Stimulated activated CD4-positive, alpha-beta T cell treated with anti-CD3 and anti-CD28 coated beads, Interleukin-12 subunit alpha, Interleukin-12 subunit beta, amount 100 ng/mL, for 24 hours (primary cell): ENCODE results near the gene RBMS2.
A peak's percentile ranks its signal among the peaks of the same experiment; 100 is the strongest.
"Not testable (repeated sequence)": the region's sequence is repeated elsewhere in the genome, so short reads cannot be mapped to it uniquely, and the experiment has no call there.

Experiments used
- DNase-seq, 2 experiments: peaks; one replicate each; pipeline ENCODE4 v3.0.0-alpha.2; 2020; ENCODE audit warnings: low read depth in 2 of 2

RBMS2 gene

DNA sequence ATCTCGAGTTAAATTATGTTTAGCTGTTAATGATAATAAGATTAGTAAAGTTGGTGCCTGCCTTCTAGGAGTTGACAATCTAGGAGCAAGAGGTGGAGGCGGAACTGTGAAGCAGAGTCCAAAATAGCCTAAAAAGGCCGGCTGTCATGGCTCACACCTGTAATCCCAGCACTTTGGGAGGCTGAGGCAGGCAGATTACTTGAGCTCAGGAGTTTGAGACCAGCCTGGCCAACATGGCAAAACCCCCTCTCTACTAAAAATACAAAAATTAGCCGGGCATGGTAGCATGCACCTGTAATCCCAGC is 7.7 kb upstream of the RBMS2 start:
- not testable (repeated sequence) for DNase-seq

DNA sequence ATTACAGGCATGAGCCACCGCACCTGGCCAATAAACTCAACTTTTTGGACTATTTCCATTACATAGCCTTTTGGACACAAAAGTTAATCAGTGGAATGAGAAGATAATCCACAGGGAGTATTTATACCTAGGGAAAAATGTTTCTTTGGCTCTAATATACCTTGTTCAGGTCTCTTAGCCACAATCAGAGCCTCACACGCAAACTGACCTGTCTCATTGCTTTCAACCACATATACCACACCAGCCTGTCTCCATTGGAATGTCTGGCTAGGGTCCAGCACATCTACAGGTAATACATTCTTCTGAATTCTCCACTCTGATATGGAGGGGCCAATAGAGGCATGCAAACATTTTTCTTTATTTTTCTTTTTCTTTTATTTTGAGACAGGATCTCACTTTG is 3.8 kb upstream of the RBMS2 start:
- DNase-seq: no peak

DNA sequence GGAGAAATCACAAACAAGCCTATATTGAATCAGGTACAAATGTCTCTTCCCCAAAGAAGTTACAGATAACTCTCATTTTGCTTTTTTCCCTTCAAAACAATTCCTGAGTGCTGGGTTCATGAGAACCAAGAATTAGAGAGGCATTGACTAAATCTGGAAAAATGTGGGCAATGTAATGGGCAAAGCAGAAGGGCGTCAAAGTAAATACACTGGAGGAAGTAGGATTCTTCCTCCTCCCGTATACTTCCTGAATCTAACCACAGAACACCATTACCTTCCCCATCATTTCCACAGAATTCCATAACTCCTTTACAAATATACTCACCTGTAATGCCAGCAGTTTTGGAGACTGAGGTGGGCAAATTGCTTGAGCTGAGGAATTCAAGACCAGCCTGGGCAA is 3.0 kb upstream of the RBMS2 start:
- no peak for DNase-seq

DNA sequence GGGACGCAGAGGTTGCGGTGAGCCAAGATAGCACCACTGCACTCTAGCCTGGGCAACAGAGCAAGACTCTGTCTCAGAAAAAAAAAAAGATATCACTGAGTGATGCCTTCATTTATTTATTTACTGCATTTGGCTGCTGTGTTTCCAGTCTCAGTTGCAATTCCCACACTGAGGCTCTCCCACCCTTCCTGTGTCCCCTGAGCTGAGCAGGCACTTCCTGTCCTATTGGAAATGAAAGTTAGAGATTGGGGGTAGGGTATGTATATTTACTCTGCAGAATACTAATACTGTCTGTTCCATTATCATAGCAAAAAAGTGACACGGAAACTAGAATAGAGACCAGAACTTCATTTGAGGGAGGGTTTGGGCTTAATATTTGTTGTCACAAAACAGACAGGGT is 1.6 kb upstream of the RBMS2 start:
- DNase-seq: no peak

DNA sequence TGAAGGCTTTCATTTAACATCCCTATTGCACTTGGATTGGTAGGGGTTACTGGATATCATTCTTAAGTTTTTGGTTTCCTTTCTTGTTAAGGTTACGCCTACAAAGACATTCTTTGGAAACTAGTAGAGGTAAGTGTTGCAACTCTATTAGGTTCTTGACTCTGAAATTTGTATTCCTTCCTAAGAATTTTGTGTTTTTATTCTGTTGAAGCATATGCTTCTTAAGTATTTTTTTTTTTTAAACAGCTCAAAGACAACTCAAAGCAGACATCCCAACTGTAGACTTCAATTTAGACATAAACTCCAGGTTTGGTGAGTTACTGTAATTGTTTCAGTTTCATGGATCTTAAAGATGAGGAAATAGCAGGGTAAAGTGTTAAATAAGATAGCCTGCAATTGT is 1.1 kb upstream of the RBMS2 start:
- no peak for DNase-seq

DNA sequence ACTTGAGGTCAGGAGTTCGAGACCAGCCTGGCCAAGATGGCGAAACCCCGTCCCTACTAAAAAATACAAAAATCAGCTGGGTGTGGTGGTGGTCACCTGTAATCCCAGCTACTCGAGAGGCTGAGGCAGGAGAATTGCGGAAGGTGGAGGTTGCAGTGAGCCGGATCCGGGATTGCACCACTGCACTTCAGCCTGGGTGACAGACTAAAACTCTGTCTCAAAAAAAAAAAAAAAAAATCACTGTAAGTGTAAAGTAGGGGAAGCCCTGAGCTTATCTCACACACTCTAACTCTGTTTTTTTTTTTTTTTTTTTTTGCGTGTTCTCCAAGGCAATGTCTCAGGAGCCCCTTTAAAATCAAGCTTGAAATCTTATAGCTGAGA is 421 bp upstream of the RBMS2 start:
- no peak for DNase-seq

DNA sequence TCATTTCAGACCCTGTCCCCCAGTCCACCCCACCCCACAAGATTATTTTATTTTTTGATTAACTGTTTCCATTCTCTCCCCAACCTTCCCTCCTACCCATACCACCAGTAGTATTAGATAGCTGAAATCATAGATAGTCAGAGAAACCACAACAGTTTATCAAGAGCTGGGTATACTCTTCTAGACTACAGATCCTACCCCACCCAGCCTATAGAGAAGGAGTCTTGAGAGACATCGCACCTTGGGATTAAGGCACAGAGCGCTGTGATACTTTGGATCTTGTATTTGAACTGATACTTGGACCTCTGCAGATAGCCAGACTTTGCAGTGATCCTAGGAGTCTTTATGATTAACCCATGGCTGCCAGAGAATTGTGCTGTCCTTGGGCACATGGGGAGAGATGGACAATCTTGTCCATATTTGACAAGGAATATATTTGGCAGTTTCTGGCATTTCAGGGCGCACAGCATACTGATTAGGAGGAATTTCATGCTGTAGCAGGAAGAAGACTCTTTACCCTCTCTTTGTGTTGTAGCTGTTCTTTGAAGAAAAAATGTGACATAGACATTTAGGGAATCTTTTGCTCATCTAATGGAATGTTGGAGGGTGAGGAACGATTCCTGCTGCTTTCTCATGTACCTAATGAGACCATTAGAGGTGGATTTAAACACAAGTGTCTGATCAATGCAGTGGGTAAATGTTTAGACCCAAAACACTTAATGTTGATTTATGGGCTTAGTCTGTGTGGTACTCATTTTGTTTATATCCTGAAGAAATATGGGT is 982 bp downstream of the RBMS2 start:
- no peak for DNase-seq

DNA sequence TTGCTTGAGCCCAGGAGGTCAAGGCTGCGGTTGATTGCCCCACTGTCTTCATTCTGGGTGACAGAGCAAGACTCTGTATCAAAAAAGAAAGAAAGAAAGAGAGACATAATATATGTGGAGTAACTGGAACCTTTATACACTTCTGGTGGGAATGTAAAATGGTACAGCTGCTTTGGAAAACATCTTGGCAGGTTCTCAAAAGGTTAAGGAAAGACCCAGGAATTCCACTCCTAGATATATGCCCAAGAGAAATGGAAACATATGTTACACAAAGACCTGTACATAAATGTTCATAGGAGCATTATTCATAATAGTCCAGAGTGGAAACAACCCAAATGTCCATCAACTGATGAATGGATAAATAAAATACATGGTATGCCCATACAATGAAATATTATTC is 7.2 kb downstream of the RBMS2 start:
- no peak for DNase-seq

DNA sequence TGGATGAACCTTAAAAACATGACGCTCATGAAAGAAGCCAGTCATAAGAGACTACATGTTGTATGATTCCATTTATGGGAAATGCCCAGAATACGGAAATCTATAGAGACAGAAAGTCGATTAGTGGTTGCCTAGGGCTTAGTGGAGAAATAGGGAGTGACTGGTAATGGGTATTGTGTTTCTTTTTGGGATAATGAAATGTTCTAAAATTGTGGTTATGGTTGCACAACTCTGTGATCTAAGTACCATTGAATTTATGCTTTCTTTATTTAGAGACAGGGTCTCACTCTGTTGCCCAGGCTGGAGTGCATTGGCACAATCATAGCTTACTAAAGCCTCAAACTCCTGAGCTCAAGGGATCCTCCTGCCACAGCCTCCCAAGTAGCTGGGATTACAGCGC is 8.0 kb downstream of the RBMS2 start:
- DNase-seq: no peak

DNA sequence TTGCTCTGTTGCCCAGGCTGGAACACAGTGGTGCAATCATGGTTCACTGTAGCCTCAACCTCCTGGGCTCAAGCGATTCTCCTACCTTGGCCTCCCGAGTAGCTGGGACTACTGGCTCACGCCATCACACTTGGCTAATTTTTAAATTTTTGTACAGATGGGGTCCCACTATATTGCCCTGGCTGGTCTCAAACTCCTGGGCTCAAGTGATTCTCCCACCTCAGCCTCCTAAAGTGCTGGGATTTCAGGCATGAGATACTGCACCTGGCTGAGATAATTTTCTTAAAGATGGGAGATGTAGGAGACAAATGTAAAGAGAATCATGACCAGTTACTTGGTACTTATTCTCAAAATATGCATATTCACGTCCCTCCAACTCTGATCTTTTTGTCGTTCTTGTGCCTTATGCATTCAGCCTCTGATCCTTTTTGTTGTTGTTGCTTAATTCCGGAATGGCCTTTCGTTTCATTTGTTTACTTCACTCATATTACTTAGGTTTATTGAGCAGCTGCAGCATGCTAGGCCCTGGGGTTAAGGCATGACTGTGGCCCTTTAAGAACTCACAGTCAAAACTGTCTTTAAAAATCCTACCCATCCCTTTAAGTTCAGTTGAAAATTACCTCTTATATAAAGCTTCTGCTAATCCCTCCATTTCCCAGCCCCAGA is 8.9 kb downstream of the RBMS2 start:
- DNase-seq: no peak

DNA sequence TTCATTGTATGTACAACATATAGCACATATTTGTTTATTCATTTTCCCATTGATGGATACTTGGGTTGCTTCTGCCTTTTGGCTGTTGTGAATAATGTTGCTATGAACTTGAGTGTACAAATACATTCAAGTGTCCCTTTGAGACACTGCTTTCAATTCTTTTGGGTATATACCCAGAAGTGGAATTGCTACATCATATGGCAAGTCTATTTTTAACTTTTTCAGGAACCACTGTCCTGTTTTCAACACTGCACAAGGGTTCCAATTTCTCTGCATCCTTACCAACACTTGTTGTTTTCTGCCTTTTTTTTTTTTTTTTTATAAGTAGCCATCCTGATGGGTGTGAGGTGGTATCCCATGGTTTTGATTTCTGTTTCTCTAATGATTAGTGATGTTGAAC is 15.9 kb downstream of the RBMS2 start:
- DNase-seq: no peak

DNA sequence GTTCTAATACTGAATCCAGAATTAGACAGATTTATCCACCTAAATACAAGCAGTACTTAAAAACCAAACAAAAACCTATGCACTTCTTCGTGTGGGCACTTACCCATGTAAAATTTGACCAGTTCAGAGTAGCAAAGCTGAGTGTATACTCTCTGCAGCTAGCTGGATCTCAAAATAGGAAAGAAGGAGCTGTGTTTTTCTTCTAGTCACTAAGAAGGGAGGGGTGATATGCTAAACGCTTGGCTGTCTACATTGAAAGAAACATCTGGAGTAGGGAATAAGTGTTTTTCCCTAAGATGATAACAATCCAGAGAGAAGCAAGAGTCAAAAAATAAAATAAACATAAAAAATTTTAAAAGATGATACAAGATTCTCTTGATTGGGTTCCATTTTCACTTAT is 20.0 kb downstream of the RBMS2 start:
- DNase-seq: no peak

DNA sequence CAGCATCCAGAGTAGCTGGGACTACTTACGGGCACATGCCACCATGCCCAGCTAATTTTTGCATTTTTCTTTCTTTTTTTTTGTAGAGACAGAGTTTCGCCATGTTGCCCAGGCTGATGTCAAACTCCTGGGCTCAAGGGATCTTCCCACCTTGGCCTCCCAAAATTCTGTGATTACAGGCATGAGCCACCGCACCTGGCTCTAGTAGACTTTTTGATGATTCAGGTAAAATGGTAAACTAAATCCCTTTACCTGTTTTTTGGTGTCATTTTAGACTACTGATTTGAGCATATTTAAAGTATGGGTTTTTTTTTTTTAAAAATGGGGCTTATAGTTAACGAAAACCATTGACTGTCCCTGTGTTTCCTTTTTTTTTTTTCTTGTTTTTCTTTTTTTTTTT is 20.5 kb downstream of the RBMS2 start:
- DNase-seq: no peak

DNA sequence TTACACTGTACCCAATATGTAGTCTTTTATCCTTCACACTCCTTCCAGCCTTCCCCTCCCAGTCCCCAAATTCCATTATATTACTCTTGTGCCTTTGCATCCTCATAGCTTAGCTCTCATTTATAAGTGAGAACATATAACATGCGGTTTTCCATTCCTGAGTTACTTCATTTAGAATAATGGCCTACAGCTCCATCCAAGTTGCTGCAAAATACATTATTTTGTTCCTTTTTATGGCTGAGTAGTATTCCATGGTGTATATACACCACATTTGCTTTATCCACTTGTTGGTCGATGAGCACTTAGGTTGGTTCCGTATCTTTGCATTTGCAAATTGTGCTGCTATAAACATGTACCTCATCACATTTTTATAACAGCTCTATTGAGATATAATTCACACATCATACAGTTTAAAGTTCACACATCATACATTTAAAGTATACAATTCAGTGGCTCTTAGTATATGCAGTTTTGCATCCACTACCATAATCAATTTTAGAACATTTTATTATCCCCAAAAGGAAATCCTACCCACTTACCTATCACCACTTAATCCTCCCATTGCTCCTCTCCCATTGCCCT is 23.5 kb downstream of the RBMS2 start:
- DNase-seq: no peak

DNA sequence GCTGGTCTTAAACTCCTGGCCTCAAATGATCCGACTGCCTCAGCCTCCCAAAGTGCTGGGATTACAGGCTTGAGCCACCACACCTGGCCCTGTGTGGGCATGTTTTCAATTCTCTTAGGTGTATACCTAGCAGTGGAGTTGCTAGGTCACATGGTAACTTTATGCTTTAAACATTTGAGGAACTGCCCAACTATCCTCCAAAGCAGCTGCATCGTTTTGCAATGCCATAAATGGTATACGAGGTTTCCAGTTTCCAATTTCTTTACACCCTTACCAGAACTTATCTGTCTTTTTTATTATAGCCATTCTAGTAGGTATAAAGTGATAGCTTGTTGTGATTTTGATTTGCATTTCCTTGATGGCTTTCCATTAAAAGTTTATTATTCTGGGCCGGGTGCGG is 25.1 kb downstream of the RBMS2 start:
- no peak for DNase-seq

DNA sequence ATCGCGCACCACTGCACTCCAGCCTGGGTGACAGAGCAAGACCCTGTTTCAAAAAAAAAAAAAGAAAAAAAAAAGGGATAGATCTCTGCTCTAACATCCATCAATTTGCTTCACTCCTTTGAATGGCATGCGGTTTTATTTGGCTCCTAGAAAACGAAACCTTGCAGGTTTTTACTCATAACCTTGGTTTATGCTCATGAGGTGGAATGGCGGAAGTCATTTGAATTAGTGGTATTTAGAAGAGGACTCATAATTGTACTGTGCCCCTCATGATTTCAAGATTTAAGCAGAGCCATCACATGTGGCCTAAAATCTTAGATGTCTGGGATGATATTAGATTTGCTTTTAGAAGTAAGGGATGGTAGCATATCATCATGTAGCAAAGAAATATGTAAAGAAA is 29.4 kb downstream of the RBMS2 start:
- DNase-seq: no peak

DNA sequence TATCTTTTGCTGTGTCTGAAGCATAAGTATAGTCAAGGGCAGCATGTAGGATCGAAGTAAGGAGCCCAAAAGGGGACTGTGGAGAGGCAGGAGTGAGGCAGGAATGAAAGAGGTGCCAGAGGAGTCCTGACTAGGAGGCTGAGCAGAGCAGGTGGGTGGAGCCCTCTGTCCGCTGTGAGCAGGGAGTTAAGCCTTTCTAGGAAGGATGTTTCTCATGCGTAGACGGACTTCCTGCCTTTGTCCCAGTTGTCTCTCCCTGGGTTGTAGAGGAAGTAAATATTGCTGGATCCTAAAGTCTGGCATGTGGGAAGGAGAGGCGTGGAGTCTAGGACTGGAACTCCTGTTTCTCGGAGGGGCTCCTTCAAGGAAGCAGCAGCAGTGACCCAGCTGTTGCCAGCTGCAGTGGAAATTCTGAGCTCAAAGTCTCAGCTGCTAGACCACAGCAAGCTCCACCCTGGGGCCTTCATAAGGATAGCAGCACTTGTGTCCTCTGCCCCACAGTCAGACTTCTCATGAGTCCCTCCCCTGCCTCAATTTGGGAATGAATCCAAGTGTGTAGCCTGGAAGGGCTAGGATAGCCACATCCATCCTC is 44.0 kb downstream of the RBMS2 start:
- DNase-seq: peak; percentile 6 to 16

DNA sequence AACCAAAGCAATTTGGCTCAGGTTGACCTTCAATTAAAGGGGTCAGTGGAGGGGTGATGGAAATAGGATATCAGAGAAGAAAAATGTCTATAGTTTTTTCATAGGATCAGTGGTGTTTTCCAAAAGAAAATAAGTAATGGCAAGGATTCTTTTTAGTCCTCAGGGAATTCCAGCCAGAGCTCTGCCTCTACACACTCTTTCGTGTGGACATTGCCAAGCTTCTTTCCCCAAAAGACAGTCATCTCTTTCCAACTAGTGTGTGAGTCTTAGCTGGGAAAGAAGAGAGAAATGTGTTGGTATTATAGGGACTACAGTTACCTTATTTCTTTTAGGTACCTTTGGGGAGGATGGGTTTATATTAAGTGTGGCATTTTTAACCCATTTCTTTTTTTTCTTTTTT is 46.5 kb downstream of the RBMS2 start:
- DNase-seq: no peak

DNA sequence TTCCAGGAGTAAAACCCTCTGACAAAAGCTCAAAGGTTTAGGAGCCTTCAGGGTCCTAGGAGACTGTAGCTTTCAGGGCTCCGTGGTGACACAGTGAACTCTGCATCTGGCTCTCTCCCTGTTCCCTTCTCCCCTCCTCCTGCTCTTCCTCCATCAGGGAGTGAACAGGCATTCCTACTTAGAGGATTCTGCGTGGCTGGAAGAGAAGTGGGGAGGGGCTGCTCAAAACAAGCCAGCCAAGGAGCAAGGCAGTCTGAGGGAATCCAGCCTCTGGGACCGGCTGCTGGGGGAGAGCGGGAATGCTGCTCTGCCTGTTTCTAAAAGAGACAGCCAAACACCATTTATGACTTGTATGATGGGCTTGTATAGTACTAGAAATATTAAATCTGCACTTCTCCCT is 49.5 kb downstream of the RBMS2 start:
- no peak for DNase-seq

DNA sequence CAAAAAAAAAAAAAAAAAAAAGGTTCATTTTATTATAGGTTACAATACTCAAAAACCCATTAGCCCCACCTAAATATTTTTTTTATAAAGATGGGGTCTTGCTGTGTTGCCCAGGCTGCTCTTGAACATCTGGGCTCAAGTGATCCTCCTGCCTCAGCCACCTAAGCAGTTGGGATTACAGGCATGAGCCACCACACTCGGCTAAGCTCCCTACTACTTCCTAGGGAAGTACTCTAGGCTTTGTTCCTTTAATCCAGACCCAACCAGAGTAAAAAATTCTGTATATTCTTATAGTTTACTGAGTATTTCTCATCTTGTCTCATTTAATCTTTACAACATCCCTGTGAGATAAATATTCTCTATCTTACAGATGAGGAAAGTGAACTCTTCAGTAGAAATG is 50.7 kb downstream of the RBMS2 start:
- no peak for DNase-seq

DNA sequence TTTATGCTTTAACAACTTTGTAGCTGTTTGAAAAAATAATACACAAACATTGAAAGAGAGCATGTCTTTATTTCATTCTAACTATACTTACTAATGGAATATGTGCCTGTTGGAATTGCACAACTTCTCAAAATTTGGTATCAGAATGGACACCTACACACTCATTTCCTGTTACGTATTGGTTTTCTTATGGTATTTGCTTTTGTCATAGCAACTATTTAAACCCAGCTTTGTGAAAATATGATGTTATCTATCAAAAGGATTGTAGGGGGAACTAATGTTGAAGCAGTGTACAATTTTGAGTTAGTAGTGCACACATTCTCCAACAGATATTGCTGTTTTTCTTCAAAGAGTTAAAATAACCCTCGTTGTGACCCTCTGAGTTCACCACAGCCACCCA is 52.6 kb downstream of the RBMS2 start:
- DNase-seq: no peak

DNA sequence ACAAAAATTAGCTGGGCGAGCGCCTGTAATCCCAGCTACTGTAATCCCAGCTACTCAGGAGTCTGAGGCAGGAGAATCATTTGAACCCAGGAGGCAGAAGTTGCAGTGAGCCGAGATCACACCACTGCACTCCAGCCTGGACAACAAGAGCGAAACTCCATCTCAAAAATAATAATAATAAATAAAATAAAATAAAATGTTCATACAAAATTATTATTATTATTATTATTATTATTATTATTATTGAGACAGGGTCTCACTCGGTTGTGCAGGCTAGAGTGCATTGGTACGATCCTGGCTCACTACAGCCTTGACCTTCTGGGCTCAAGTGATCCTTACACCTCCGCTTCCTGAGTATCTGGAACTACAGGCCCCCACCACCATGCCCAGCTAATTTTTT is 55.6 kb downstream of the RBMS2 start:
- DNase-seq: not testable (repeated sequence)

DNA sequence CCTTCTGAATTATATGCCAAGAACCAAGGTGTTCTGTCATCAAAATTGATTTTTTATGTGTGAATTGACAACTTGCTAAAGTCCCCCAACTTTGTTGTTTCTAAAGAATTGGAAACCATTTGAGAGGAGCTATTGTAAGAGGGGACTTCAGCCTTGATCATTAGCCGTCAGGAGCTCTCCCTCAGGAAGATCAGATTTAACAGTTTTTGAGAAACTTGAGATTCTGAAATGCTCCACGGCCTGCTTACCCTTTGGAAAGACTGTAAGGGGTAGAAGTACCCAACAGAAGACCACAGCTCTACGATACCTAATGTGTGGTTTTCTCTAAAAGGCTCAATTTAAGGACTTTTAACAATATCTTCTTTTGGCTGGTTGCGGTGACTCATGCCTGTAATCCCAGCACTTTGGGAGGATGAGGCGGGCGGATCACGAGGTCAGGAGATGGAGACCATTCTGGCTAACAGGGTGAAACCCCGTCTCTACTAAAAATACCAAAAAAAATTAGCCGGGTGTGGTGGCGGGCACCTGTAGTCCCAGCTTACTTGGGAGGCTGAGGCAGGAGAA is 57.4 kb downstream of the RBMS2 start:
- no peak for DNase-seq
